ENCODE data around the gene OTUB1.

Gene OTUB1

DNA sequence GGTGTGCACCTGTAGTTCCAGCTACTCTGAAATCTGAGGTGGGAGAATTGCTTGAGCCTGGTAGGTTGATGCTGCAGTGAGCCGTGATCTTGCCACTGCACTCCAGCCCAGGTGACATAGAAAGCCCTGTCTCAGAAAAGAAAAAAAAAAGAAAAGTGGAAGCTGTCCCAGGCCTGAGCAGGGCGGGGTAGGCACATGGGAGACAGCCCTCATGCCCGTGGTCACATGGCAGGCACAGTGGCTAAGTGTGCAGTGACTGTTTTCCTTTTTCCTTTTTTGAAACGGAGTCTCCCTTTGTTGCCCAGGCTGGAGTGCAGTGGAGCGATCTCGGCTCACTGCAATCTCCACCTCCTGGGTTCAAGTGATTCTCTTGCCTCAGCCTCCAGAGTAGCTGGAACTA, 7.8 kb downstream of the OTUB1 start:
- DNase-seq (ENCODE audit: low spot score in 2 of 2): no peak
- Histone ChIP-seq H3K4me1 (no peaks in the 10 kb centered on the region), H3K36me3 (replicated peaks) (peaks cover 68% of the 10 kb centered on the region), H3K27me3 (ENCODE audit: low read depth) (no peaks in the 10 kb centered on the region), H3K4me3 (no peak overlapping the region), H3K9me3 (no peaks in the 10 kb centered on the region)
- in situ Hi-C loops (cut with MboI; ENCODE audit: low sequenced_read_pairs): no loop called here

DNA sequence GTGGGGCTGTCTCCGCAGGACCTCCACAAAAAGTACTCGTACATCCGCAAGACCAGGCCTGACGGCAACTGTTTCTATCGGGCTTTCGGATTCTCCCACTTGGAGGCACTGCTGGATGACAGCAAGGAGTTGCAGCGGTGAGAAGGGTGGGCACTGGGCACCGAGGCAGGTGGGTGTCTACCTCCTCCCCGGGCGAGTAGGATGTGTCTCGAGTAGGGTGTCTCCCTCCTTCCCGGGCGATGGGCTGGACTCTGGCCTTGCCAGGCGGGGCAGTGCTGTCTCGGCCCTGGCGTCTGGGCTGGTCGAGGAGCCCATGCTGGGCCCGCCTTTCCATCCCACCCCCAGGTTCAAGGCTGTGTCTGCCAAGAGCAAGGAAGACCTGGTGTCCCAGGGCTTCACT, 10.3 kb downstream of the OTUB1 start:
- peaks cover 59% of the 10 kb centered on the region for H3K36me3 ChIP-seq (replicated peaks)
- H3K27me3 ChIP-seq (ENCODE audit: low read depth): no peaks in the 10 kb centered on the region
- in situ Hi-C loops (cut with MboI; ENCODE audit: low sequenced_read_pairs): no loop called here
- H3K4me3 ChIP-seq: no peak overlapping the region
- no peaks in the 10 kb centered on the region for H3K4me1 ChIP-seq
- H3K9me3 ChIP-seq: no peaks in the 10 kb centered on the region
- no peak for DNase-seq (ENCODE audit: low spot score in 2 of 2)

DNA sequence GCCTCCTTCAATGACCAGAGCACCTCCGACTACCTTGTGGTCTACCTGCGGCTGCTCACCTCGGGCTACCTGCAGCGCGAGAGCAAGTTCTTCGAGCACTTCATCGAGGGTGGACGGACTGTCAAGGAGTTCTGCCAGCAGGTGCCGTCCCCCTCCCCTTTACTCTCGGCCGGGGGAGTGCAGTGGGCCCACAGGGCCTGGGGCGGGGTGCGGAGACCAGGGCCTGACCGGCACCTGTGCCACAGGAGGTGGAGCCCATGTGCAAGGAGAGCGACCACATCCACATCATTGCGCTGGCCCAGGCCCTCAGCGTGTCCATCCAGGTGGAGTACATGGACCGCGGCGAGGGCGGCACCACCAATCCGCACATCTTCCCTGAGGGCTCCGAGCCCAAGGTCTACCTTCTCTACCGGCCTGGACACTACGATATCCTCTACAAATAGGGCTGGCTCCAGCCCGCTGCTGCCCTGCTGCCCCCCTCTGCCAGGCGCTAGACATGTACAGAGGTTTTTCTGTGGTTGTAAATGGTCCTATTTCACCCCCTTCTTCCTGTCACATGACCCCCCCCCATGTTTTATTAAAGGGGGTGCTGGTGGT, 11.0 kb downstream of the OTUB1 start:
- Histone ChIP-seq H3K27me3 (ENCODE audit: low read depth) (no peaks in the 10 kb centered on the region), H3K4me1 (no peaks in the 10 kb centered on the region), H3K36me3 (replicated peaks) (peaks cover 54% of the 10 kb centered on the region), H3K4me3 (no peak overlapping the region), H3K9me3 (no peaks in the 10 kb centered on the region)
- DNase-seq (ENCODE audit: low spot score in 2 of 2): no peak
- in situ Hi-C loops (cut with MboI; ENCODE audit: low sequenced_read_pairs): no loop called here

DNA sequence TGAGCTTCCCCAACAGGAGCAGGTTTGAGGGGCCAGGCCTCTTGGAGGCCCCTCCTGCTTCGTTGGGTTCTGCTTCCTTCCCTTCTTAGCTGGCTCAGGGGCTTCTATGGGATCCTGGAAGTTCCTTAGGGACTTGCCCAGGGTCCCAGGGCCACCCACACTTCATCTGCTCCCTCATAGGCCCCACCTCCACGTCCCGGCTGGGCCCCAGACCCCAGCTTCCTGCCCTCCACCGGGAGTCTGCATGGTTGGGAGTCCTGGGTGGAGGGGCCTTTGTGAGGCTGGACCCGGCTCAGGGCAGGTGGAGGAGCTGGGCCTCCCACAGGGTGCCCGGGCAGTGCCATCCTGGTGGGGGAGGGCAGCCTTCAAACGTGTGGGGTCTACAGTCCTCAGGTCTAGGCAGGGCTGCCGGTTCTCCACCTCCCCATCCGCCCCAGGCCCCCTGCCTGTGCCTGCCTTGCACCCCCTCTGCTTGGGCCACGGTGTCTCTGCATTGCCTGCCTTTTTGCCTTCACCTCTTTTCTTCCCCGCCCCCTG, 11.6 kb downstream of the OTUB1 start:
- Histone ChIP-seq H3K36me3 (replicated peaks) (peaks cover 54% of the 10 kb centered on the region), H3K4me1 (no peaks in the 10 kb centered on the region), H3K9me3 (no peaks in the 10 kb centered on the region), H3K4me3 (no peak overlapping the region), H3K27me3 (ENCODE audit: low read depth) (no peaks in the 10 kb centered on the region)
- no peak for DNase-seq (ENCODE audit: low spot score in 2 of 2)
- in situ Hi-C loops (cut with MboI; ENCODE audit: low sequenced_read_pairs): no loop called here

DNA sequence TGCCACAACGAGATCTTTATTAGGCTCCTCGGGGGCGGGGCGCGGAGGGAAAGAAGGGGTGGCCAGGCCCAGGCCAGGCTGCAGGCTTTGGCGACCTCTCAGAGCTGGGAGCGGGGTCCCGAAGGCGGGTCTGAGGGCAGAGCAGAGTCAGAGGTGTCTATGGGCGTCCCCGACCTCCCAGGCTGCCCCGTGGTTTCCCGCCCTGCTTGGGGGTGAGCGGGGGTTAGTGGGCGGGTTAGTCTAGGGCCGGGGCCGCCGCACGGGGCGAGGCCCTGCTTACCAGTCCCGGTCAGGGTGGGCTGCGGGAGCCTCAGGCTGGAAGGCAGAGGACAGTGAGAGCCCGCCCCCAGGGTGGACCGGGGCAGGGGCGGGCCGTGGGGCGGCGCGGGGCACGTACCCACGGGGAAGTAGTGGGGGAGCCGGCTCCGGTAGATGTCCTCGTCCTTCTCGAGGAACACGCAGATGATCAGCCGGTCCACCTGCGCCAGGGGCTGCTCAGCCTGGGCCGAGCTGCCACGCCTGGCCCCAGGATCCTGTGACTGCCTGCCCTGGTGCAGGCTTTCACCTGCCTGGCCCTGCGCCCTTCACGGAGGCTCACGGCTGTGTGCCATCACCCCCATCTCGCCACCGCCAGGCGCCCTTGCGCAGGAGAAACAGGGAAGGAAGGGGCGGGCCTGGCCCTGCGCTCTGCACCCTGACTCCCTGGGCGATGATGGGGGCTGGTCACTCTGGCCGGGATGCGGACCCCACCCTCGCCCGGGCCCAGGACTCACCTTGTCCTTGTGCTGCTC, 12.5 kb downstream of the OTUB1 start:
- peaks cover 50% of the 10 kb centered on the region for H3K36me3 ChIP-seq (replicated peaks)
- no peak overlapping the region for H3K4me3 ChIP-seq
- H3K4me1 ChIP-seq: no peaks in the 10 kb centered on the region
- DNase-seq (ENCODE audit: low spot score in 2 of 2): no peak
- in situ Hi-C loops (cut with MboI; ENCODE audit: low sequenced_read_pairs): no loop called here
- no peaks in the 10 kb centered on the region for H3K27me3 ChIP-seq (ENCODE audit: low read depth)
- H3K9me3 ChIP-seq: no peaks in the 10 kb centered on the region

DNA sequence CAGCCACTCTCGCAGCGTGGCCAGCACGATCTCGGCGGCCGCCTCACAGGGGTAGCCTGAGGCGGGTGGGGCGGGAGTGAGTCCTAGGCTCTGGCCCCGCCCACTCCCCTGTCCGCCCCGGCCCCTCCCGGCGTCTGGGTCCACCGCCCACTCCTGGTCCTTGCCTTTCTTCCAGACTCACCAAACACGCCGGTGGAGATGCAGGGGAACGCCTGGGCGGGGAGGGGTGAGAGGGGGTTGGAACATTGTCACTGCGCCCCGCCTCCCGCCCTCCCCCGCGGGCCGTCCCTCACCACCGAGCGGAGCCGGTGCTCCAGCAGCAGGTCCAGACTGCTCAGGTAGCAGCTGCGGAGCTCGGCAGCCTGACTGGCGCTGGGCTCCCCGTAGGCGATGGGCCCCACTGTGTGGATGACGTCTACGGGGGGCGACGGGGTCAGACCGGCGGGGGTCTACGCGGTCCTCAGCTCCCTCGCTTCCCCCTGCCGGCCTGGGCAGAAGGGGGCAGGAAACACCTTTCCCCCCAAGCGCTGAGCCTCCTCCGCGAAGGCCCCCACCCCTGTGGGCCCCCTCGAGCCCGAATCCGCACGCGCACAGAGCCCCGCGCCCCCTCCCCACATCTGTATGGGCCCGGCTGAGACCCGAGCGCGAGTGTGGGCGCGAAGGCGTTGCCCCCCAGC, 13.2 kb downstream of the OTUB1 start:
- no peak overlapping the region for H3K4me3 ChIP-seq
- peak; percentile 22 to 65 for DNase-seq (ENCODE audit: low spot score in 2 of 2)
- no peaks in the 10 kb centered on the region for H3K27me3 ChIP-seq (ENCODE audit: low read depth)
- H3K36me3 ChIP-seq (replicated peaks): peaks cover 47% of the 10 kb centered on the region
- H3K4me1 ChIP-seq: no peaks in the 10 kb centered on the region
- H3K9me3 ChIP-seq: no peaks in the 10 kb centered on the region
- in situ Hi-C loops (cut with MboI; ENCODE audit: low sequenced_read_pairs): no loop called here

DNA sequence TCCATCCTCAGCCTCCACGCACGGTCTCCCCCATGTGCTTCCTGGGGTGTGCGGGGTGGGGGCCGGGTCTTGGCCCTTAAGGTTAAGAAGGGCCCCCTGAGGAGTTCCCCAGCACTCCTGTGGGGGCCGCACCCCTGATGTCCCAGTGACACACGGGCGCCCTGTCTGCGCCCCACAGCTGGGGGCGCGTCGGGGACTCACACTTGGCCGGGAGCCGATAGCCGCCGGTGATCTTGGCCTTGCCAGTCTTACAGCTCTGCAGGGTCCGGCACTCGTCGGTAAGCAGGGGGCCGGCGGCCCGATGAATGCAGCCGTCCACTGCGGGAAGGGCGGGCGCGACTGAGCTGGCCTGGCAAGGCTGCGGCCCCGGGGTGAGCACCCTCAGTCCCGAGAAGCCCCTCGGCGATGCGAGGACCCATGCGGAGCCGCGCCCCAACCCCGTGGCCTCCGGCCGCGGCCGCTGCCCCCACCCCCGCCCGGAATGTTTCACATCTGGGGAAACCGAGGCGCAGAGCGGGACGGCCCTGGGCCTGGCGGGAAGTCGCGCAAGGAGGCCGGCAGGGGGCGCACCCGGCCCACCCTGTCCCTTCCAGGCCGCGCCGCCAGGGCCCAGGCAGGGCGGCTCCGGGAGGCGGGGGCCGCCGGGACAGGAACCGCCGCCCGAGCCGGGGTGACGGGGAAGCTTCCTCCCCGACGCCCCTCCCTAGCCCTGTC, 13.9 kb downstream of the OTUB1 start:
- no peak for DNase-seq (ENCODE audit: low spot score in 2 of 2)
- in situ Hi-C loops (cut with MboI; ENCODE audit: low sequenced_read_pairs): no loop called here
- H3K27me3 ChIP-seq (ENCODE audit: low read depth): no peaks in the 10 kb centered on the region
- H3K4me1 ChIP-seq: no peaks in the 10 kb centered on the region
- H3K4me3 ChIP-seq: no peak overlapping the region
- H3K36me3 ChIP-seq (replicated peaks): peaks cover 41% of the 10 kb centered on the region
- H3K9me3 ChIP-seq: no peaks in the 10 kb centered on the region

DNA sequence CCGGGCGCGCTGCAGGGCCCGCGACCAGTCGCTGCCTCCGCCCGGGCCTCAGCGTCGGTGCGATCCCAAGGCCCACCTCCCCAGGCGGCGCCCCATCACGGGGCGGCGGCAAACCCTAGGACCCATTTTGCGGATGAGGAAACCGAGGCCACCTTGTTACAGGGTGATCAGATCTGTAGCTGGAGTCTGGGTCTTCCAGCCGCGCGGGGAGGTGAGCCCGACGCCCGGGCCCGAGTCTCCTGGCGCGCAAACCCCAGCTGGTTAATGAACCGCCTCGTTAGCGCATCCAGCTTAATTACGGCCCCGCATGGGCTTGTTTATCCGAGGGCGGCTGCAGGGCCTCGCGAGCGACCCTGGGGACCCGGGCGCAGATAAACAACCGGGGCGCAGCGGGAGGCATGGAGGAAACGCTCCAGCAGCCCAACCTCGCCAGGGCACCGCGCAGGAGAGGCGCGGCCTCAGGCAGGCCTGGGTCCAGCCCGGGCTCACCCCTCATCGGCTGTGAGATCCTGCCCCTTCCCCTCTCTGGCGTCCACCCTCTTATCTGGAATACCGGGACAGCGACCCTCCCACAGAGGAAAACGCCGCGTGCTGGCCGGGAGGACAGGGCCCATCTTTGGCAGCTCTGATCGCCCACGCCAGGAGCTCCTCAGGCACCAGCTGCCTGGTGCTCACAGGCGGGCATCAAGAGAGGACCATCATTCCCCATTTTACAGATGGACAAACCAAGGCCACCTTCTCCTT, 14.7 kb downstream of the OTUB1 start:
- Histone ChIP-seq H3K9me3 (no peaks in the 10 kb centered on the region), H3K4me1 (no peaks in the 10 kb centered on the region), H3K27me3 (ENCODE audit: low read depth) (no peaks in the 10 kb centered on the region), H3K4me3 (no peak overlapping the region), H3K36me3 (replicated peaks) (peaks cover 37% of the 10 kb centered on the region)
- DNase-seq (ENCODE audit: low spot score in 2 of 2): no peak
- in situ Hi-C loops (cut with MboI; ENCODE audit: low sequenced_read_pairs): no loop called here

DNA sequence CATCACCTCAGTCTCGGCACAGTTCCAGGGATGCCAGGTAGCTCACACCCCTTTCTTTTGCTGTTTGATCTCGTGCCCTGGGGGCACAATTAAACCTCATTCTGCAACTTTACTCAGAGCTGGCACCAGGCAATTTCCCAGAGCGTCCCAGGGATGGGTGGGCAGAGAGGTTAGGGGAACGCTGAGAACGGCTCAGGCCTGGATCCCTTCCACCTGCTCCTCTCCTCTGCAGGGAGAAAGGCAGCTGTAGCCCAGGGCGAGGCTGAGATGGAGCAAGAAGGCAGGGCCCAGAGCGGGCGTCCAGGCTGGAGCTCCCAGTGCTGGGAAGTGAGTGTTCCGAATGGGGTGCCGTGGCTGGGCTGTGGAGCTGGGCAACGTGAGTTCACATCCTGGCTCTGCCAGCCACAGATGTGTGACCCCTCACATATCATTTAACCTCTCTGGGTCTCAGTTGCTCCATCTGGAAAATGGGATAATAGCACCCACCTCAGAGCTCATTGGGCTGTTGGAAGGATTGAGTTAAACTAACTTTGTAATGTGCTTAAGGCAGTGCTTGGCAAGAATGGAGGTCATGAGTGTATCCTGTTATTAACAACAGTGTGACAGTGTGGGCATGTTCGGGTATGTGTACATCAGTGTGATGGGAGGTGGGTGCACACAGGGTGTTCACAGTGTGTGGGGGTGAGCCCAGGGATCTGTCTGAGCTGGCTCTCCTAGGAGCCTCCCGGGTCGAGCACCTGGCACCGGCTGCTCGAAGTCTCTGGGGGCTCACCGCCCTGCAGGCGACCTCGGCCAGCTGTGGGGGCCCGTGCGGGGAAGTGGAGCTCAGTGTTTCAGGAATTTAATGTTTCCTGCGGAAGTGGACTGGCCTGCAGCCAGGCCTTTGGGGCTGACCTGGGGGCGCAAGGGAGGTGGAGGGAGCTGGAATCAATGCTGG, 15.5 kb downstream of the OTUB1 start:
- no peak for DNase-seq (ENCODE audit: low spot score in 2 of 2)
- Histone ChIP-seq H3K4me1 (no peaks in the 10 kb centered on the region), H3K4me3 (no peak overlapping the region), H3K36me3 (replicated peaks) (peaks cover 28% of the 10 kb centered on the region), H3K27me3 (ENCODE audit: low read depth) (no peaks in the 10 kb centered on the region), H3K9me3 (no peaks in the 10 kb centered on the region)
- in situ Hi-C loops (cut with MboI; ENCODE audit: low sequenced_read_pairs): no loop called here

DNA sequence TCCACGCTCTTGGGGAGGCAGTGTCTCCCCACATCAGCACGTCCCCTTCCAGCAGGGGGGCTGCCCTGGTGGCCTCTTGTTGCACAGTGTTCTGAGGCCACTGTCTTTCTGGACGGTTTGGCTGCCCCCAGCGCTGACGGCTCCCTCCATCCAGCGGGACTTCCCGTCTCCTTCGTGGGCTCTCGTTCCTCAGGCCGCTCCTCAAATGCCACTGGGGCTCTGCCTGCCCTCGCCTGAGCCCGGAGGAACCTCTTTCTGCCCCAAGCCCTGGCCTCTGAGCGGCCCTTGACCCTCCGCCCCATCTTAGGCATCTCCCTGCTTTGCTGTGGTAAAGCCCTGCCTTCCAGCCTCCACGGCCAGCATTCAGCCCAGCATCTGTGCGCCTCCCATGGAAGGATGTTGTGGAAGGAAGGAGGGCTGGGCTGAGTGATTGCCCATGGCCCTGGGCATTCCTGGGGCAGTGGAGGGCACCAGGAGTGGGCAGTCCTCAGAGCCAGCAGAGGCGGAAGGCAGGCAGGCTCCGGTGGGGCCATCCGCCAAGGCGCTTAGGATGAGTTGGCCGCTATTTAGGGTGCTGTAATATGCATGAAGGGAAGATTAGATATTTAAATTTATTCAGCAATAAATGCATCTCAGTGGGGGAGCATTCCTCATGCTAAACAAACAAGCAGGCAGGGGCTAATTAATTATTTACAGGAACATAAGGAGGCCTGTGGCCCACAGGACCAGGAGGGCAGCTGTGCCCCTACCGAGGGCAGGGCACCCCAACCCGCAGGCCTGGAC, 17.8 kb downstream of the OTUB1 start:
- in situ Hi-C loops (cut with MboI; ENCODE audit: low sequenced_read_pairs): no loop called here
- H3K27me3 ChIP-seq (ENCODE audit: low read depth): no peaks in the 10 kb centered on the region
- H3K36me3 ChIP-seq (replicated peaks): peaks cover 7% of the 10 kb centered on the region
- no peak overlapping the region for H3K4me3 ChIP-seq
- no peak for DNase-seq (ENCODE audit: low spot score in 2 of 2)
- no peaks in the 10 kb centered on the region for H3K4me1 ChIP-seq
- H3K9me3 ChIP-seq: no peaks in the 10 kb centered on the region

DNA sequence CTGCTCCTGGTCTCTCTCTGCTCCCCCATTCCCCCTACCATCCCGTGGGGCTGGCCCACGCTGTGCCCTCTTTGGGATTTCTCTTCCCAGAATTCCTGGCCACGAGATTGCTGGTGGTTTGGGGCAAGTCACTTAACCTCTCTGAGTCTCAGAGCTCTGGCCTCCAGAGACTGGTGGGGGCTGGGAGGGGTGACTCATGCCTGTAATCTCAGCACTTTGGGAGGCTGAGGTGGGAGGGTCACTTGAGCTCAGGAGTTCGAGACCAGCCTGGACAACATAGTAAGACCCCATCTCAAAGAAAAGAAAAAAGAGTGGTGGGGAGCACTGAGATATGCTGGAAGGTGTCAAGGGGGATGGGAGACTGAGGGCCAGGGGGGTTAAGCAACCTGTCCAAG, 18.3 kb downstream of the OTUB1 start:
- no peak for DNase-seq (ENCODE audit: low spot score in 2 of 2)
- Histone ChIP-seq H3K27me3 (ENCODE audit: low read depth) (no peaks in the 10 kb centered on the region), H3K9me3 (no peaks in the 10 kb centered on the region), H3K4me3 (no peak overlapping the region), H3K36me3 (replicated peaks) (peaks cover 4% of the 10 kb centered on the region), H3K4me1 (no peaks in the 10 kb centered on the region)
- in situ Hi-C loops (cut with MboI; ENCODE audit: low sequenced_read_pairs): no loop called here

DNA sequence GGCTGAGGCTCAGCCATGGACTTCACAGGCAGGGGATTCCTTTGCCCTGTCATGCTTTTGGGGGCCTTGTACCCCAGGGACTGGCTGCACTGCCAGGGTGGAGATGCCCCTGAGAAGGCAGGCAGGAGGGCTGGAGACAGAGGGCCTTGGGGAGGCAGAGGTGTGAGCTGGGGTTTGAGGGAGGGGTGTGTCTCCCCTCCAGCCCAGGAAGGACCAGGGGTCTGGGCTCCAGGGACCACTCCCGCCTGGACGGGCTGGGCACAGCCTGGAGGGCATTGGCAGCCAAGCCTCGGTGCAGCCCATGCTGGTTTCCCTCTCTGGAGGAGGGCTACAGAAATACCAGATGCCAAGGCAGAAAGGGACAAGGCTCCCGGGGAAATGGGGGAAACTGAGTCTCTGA, 19.5 kb downstream of the OTUB1 start:
- no peak for DNase-seq (ENCODE audit: low spot score in 2 of 2)
- in situ Hi-C loops (cut with MboI; ENCODE audit: low sequenced_read_pairs): no loop called here
- Histone ChIP-seq H3K4me1 (no peaks in the 10 kb centered on the region), H3K36me3 (replicated peaks) (no peaks in the 10 kb centered on the region), H3K4me3 (no peak overlapping the region), H3K27me3 (ENCODE audit: low read depth) (no peaks in the 10 kb centered on the region), H3K9me3 (no peaks in the 10 kb centered on the region)
